Transverse colon (tissue), 4 donors: ENCODE data around the gene TTC36.

Source experiments
- POLR2AphosphoS5 ChIP-seq, 3 donors: sonication (generic); formaldehyde crosslinking; IDR thresholded peaks; one replicate each; pipeline ENCODE4 v1.6.1; 2016; ENCODE audit warnings: antibody characterized with exemption in 3 of 3
- TF ChIP-seq, protein P1 (sequence below), 5 experiments: fragments of 200-600 bp in 3 of 5; fragments of 450-650 bp in 2 of 5; sonication (generic) in 3 of 5; IDR thresholded peaks; 1 replicate in 2 of 5; 2 replicates in 3 of 5; pipeline ENCODE4 v1.5.1; 2016 to 2017; ENCODE audit warnings: antibody characterized with exemption in 5 of 5, inconsistent platforms in 3 of 5, mild to moderate bottlenecking in 2 of 5, moderate library complexity in 1 of 5

DNA sequence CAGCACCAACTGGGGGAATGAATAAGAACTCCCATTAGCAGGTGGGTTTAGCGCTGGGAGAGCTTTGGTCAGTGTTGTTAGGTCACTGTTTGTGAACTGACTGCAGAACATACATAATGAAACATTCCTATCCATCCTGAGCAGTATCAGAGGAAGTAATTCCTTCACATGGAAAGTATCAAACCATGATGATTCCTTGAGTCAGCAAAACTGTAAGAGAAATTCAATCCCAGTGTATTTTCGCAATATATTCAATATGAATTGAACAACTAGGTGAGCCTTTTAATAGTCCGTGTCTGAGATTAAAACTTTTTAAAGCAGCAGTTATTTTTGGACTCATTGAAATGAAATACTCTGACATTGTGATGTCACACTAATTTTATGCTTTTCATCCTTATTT is 42.9 kb upstream of the TTC36 start:
- TF ChIP-seq POLR2AphosphoS5 (IDR thresholded peaks at IDR 0.05), result no peak
- TF ChIP-seq, protein P1, sequence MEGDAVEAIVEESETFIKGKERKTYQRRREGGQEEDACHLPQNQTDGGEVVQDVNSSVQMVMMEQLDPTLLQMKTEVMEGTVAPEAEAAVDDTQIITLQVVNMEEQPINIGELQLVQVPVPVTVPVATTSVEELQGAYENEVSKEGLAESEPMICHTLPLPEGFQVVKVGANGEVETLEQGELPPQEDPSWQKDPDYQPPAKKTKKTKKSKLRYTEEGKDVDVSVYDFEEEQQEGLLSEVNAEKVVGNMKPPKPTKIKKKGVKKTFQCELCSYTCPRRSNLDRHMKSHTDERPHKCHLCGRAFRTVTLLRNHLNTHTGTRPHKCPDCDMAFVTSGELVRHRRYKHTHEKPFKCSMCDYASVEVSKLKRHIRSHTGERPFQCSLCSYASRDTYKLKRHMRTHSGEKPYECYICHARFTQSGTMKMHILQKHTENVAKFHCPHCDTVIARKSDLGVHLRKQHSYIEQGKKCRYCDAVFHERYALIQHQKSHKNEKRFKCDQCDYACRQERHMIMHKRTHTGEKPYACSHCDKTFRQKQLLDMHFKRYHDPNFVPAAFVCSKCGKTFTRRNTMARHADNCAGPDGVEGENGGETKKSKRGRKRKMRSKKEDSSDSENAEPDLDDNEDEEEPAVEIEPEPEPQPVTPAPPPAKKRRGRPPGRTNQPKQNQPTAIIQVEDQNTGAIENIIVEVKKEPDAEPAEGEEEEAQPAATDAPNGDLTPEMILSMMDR (IDR thresholded peaks at IDR 0.05), result no peak
